NCI-H2227 treated with DMSO at 0.1 percent for 48 hours (cell line): Measurements from ENCODE around the gene DEF6.
A peak's percentile ranks its signal among the peaks of the same experiment; 100 is the strongest.
"Not testable (repeated sequence)": the region's sequence is repeated elsewhere in the genome, so short reads cannot be mapped to it uniquely, and the experiment has no call there.

ENCODE experiments used
- DNase-seq: peaks from one replicate; lab custom pipeline; 2025; lab: John Stamatoyannopoulos, UW

Gene DEF6

GRCh38 chr6:35310265-35310831 is 12.7 kb downstream of the DEF6 start:
- DNase-seq = no peak

GRCh38 chr6:35311390-35312075 is 13.9 kb downstream of the DEF6 start:
- DNase-seq = no peak

GRCh38 chr6:35312076-35312800 is 14.6 kb downstream of the DEF6 start:
- no peak for DNase-seq

- DNase-seq = no peak
Measured at GRCh38 chr6:35312807-35313206, 15.2 kb downstream of the DEF6 start.

- no peak for DNase-seq
Measured at GRCh38 chr6:35317483-35318195, 20.0 kb downstream of the DEF6 start.

GRCh38 chr6:35318196-35319171 is 20.9 kb downstream of the DEF6 start:
- DNase-seq = peak; percentile 81

- no peak for DNase-seq
Measured at GRCh38 chr6:35319346-35320030, 21.9 kb downstream of the DEF6 start.

- no peak for DNase-seq
Measured at GRCh38 chr6:35320031-35320410, 22.4 kb downstream of the DEF6 start.

- DNase-seq = no peak
Measured at GRCh38 chr6:35321091-35321490, 23.5 kb downstream of the DEF6 start.

- DNase-seq = peak; percentile 23
Measured at GRCh38 chr6:35327349-35328027, 29.9 kb downstream of the DEF6 start.

GRCh38 chr6:35328108-35328723 is 30.6 kb downstream of the DEF6 start:
- no peak for DNase-seq

- DNase-seq = not testable (repeated sequence)
Measured at GRCh38 chr6:35328965-35329364, 31.3 kb downstream of the DEF6 start.

- no peak for DNase-seq
Measured at GRCh38 chr6:35330541-35331119, 33.0 kb downstream of the DEF6 start.

- not testable (repeated sequence) for DNase-seq
Measured at GRCh38 chr6:35332074-35332887, 34.7 kb downstream of the DEF6 start.

GRCh38 chr6:35341557-35341956 is 43.9 kb downstream of the DEF6 start:
- no peak for DNase-seq

GRCh38 chr6:35342258-35343091 is 44.9 kb downstream of the DEF6 start, which contains the start of gene PPARD:
Gene PPARD, plus strand, starts transcription at chr6:35342558. Its CDS starts 68,530 bp downstream, at chr6:35411088.
- peak; percentile 96 for DNase-seq

GRCh38 chr6:35343092-35343834 is 45.6 kb downstream of the DEF6 start:
- no peak for DNase-seq
